ENCODE results near the gene MINDY4B.

MINDY4B gene

DNA sequence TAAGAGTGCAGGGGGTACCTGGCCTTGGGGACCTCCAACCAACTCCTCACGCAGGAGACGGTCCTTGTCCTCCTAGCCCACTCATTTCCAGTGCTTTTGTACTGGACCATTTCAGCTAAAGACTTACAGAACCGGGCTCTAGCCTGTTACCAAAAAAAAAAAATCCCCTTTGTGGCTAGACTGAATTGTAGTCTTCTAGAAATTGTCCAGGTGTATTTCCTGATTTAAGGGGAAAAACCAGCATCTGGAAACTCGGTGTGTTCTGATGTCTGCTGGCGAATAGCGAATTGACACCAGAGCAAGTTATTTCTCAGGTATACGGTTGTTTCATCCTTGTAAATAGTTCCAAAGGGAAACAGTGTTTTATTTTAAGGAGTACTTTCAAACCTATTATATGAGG lies 21.1 kb upstream of the MINDY4B start:
- peak overlapping the region; percentile 59 for H2AFZ ChIP-seq (ENCODE audit: low read length)
- TF ChIP-seq, protein P1, sequence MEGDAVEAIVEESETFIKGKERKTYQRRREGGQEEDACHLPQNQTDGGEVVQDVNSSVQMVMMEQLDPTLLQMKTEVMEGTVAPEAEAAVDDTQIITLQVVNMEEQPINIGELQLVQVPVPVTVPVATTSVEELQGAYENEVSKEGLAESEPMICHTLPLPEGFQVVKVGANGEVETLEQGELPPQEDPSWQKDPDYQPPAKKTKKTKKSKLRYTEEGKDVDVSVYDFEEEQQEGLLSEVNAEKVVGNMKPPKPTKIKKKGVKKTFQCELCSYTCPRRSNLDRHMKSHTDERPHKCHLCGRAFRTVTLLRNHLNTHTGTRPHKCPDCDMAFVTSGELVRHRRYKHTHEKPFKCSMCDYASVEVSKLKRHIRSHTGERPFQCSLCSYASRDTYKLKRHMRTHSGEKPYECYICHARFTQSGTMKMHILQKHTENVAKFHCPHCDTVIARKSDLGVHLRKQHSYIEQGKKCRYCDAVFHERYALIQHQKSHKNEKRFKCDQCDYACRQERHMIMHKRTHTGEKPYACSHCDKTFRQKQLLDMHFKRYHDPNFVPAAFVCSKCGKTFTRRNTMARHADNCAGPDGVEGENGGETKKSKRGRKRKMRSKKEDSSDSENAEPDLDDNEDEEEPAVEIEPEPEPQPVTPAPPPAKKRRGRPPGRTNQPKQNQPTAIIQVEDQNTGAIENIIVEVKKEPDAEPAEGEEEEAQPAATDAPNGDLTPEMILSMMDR (IDR thresholded peaks at IDR 0.05; ENCODE audit: low read length): no peak
- no peak for TF ChIP-seq EZH2phosphoT487 (IDR thresholded peaks at IDR 0.05; ENCODE audit: low read length)
- TF ChIP-seq EZH2 (optimal IDR thresholded peaks at IDR 0.05; ENCODE audit: low read depth, low read length): no peak
- H3K9me2 ChIP-seq (replicated peaks; ENCODE audit: insufficient read depth, low read length): no peaks in the 10 kb centered on the region
- H3K27ac ChIP-seq (ENCODE audit: low read length): peak overlapping the region; percentile 12; the same call in 1 of the 2 replicates
- no peak overlapping the region; the same call in 1 of the 2 replicates for H3K9ac ChIP-seq (ENCODE audit: low read length)
- H3K4me2 ChIP-seq (ENCODE audit: low read depth, low read length): peak overlapping the region; percentile 82
- peak; percentile 65 for DNase-seq
- peaks cover 18% of the 10 kb centered on the region for H3F3A ChIP-seq (ENCODE audit: insufficient read depth, low read length)
- H3K4me3 ChIP-seq (ENCODE audit: low read length): peak overlapping the region; percentile 61
- H4K20me1 ChIP-seq (ENCODE audit: insufficient read depth, low read length): no peaks in the 10 kb centered on the region
- peaks cover 21% of the 10 kb centered on the region for H3K4me1 ChIP-seq (ENCODE audit: low read length)
- H3K36me3 ChIP-seq (replicated peaks; ENCODE audit: insufficient read depth, low read length): no peaks in the 10 kb centered on the region
- H3K9me3 ChIP-seq (replicated peaks; ENCODE audit: insufficient read depth, low read length): no peaks in the 10 kb centered on the region
- H3K79me2 ChIP-seq (ENCODE audit: low read length): no peaks in the 10 kb centered on the region
- no peaks in the 10 kb centered on the region for H3K27me3 ChIP-seq (replicated peaks; ENCODE audit: insufficient read depth, low read length)

DNA sequence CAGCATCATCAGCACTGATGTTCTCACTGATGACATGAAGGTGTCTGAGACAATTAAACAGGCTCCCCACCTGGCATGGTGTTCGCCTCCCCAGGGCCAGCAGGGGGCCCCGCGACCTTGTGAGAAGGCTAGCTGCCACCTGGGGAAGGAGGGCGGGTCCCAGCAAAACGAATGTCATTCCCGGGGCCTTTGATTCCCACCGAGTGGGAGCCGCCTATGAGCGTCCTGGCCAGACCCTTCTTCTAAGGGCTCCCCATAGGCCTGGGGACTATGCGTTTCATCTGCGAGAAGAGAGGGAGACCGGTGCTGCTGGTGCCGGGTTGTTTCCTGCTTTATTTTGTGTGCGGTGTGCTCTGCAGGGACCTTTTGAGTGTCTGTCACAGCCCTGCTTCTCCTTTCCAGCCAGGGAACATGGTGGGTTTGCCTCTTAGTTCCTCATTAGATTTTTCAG lies 20.5 kb upstream of the MINDY4B start:
- Histone ChIP-seq H3K9ac (ENCODE audit: low read length) (no peak overlapping the region; the same call in 1 of the 2 replicates), H3K4me2 (ENCODE audit: low read depth, low read length) (peak overlapping the region; percentile 82), H3K9me2 (replicated peaks; ENCODE audit: insufficient read depth, low read length) (no peaks in the 10 kb centered on the region), H3F3A (ENCODE audit: insufficient read depth, low read length) (peaks cover 18% of the 10 kb centered on the region), H3K27me3 (replicated peaks; ENCODE audit: insufficient read depth, low read length) (no peaks in the 10 kb centered on the region), H3K27ac (ENCODE audit: low read length) (peak overlapping the region; percentile 3; the same call in 1 of the 2 replicates), H4K20me1 (ENCODE audit: insufficient read depth, low read length) (no peaks in the 10 kb centered on the region), H3K9me3 (replicated peaks; ENCODE audit: insufficient read depth, low read length) (no peaks in the 10 kb centered on the region), H3K4me1 (ENCODE audit: low read length) (peaks cover 16% of the 10 kb centered on the region), H3K79me2 (ENCODE audit: low read length) (no peaks in the 10 kb centered on the region), H2AFZ (ENCODE audit: low read length) (peak overlapping the region; percentile 59), H3K4me3 (ENCODE audit: low read length) (peak overlapping the region; percentile 61), H3K36me3 (replicated peaks; ENCODE audit: insufficient read depth, low read length) (no peaks in the 10 kb centered on the region)
- DNase-seq: peak; percentile 75
- no peak for TF ChIP-seq EZH2 (optimal IDR thresholded peaks at IDR 0.05; ENCODE audit: low read depth, low read length)
- TF ChIP-seq, protein P1 (IDR thresholded peaks at IDR 0.05; ENCODE audit: low read length): peak; percentile 95

DNA sequence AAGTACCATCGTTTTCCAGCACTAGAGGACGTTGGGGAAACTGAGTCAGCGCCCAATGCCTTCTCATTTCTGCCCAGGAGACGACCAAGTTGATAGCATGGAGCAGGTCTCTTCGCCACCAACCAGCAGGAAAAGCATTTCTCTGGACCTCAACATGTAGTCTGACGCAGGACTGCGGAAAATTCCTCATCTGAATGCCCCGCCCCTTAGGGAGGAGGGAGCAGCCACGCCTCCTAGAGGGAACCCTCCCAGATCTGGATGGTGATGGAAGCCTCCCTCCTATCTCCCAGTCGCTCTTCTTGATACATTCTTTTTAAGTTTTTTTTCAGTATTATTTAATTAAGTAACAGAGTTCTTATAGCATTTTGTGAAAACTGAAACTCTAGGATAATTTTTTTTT lies 17.4 kb upstream of the MINDY4B start:
- Histone ChIP-seq H3K9me2 (replicated peaks; ENCODE audit: insufficient read depth, low read length) (no peaks in the 10 kb centered on the region), H2AFZ (ENCODE audit: low read length) (no peak overlapping the region), H3K9me3 (replicated peaks; ENCODE audit: insufficient read depth, low read length) (no peaks in the 10 kb centered on the region), H3K79me2 (ENCODE audit: low read length) (no peaks in the 10 kb centered on the region), H3K36me3 (replicated peaks; ENCODE audit: insufficient read depth, low read length) (no peaks in the 10 kb centered on the region), H3K4me1 (ENCODE audit: low read length) (peaks cover 9% of the 10 kb centered on the region), H3K27ac (ENCODE audit: low read length) (no peak overlapping the region), H3K9ac (ENCODE audit: low read length) (no peak overlapping the region), H3K4me2 (ENCODE audit: low read depth, low read length) (no peak overlapping the region), H3K4me3 (ENCODE audit: low read length) (no peak overlapping the region), H3K27me3 (replicated peaks; ENCODE audit: insufficient read depth, low read length) (no peaks in the 10 kb centered on the region), H3F3A (ENCODE audit: insufficient read depth, low read length) (peaks cover 12% of the 10 kb centered on the region; the same call in 1 of the 2 replicates), H4K20me1 (ENCODE audit: insufficient read depth, low read length) (no peaks in the 10 kb centered on the region)
- no peak for DNase-seq
- no peak for TF ChIP-seq EZH2 (optimal IDR thresholded peaks at IDR 0.05; ENCODE audit: low read depth, low read length)
- no peak for TF ChIP-seq EZH2phosphoT487 (IDR thresholded peaks at IDR 0.05; ENCODE audit: low read length)
- TF ChIP-seq, protein P1 (IDR thresholded peaks at IDR 0.05; ENCODE audit: low read length): no peak

Data from MM.1S (cell line).